Stimulated activated CD8-positive, alpha-beta memory T cell treated with anti-CD3 and anti-CD28 coated beads, Interleukin-4, amount 100 ng/mL, for 24 hours (primary cell): Measurements from ENCODE around the gene IL17RD.
"Not testable (repeated sequence)": the region's sequence is repeated elsewhere in the genome, so short reads cannot be mapped to it uniquely, and the experiment has no call there.

Source experiments
- DNase-seq: peaks from one replicate; pipeline ENCODE4 v3.0.0-alpha.2; 2020; ENCODE audit warnings: low read depth

The IL17RD gene

GRCh38 chr3:57093489-57093888, 71.7 kb downstream of the IL17RD start:
- no peak for DNase-seq

DNA sequence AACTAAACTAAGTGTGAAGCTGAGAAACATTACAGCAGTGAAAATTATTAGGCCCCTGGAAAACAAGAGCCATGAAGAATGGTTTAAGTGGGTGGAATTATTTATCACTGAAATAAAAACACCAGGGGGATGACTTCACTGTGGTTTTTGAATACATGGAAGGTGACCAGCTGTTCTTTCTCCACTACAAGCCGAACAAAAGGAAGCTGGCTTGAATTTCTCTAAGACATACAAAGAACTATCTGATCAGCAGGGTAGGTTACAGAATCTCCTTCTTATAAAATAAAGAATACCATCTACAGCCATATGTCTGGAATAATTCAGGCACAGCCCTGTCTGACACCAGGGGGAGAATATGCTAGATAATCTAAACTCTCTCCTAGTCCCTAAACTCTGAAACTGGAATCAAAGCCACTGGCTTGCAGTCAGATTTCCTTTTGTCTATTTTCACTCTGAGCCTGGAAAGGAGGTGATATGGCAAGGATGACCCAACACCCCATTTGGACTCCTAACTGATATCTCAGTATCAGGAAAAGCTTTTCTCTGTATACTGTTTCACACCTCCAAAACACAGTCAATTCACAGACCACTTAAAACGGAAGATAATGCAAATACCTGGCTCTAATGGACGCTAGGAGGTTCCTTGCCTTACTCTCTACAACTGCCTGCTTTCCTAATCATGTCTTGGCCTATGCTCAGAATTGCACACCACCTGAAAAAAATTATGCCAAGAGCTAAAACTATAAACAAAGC, 73.5 kb downstream of the IL17RD start:
- DNase-seq = no peak

DNA sequence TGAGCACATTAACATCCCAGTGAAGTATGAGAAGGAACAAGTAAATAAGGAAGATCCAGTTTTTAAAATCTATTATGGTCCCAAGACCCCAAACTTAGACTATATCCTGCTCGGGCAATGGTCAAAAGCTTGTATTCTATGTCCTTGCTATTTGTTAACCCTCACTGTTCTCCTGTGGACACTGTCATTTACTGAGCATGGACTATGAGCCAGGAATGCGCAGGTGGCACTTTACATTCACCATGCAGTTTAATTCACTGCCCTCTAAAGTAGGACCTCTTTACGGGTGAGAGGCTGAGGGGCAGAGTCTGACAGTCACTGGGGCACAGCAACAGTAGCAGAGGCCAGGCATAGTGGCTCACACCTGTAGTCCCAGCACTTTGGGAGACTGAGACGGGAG, 76.1 kb downstream of the IL17RD start:
- DNase-seq = no peak

- DNase-seq = no peak
Measured at GRCh38 chr3:57088503-57088902, 76.7 kb downstream of the IL17RD start.

GRCh38 chr3:57087361-57088092, 77.6 kb downstream of the IL17RD start:
- no peak for DNase-seq

- no peak for DNase-seq
Measured at GRCh38 chr3:57086201-57086600, 79.0 kb downstream of the IL17RD start.

GRCh38 chr3:57085211-57085610, 79.9 kb downstream of the IL17RD start:
- no peak for DNase-seq

GRCh38 chr3:57083266-57083995, 81.7 kb downstream of the IL17RD start:
- not testable (repeated sequence) for DNase-seq

DNA sequence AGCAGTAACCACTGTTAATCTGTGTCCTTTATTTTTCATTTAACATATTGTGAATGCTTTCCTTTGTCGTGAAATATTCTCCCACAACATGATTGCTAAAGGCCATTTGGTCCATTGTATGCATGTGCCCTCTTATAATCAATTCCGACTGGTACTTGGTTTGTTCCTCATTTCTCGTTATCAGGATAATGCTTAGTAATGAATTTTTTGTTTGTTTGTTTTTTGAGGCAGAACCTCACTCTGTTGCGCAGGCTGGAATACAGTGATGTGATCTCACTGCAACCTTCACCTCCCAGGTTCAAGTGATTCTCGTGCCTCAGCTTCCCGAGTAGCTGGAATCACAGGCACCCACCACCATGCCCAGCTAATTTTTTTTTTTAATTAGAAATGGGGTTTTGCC, 82.7 kb downstream of the IL17RD start:
- no peak for DNase-seq

- no peak for DNase-seq
Measured at GRCh38 chr3:57081173-57081572, 84.0 kb downstream of the IL17RD start.

- no peak for DNase-seq
Measured at GRCh38 chr3:57080171-57080570, 85.0 kb downstream of the IL17RD start.

- DNase-seq = no peak
Measured at GRCh38 chr3:57079474-57079831, 85.7 kb downstream of the IL17RD start.

DNA sequence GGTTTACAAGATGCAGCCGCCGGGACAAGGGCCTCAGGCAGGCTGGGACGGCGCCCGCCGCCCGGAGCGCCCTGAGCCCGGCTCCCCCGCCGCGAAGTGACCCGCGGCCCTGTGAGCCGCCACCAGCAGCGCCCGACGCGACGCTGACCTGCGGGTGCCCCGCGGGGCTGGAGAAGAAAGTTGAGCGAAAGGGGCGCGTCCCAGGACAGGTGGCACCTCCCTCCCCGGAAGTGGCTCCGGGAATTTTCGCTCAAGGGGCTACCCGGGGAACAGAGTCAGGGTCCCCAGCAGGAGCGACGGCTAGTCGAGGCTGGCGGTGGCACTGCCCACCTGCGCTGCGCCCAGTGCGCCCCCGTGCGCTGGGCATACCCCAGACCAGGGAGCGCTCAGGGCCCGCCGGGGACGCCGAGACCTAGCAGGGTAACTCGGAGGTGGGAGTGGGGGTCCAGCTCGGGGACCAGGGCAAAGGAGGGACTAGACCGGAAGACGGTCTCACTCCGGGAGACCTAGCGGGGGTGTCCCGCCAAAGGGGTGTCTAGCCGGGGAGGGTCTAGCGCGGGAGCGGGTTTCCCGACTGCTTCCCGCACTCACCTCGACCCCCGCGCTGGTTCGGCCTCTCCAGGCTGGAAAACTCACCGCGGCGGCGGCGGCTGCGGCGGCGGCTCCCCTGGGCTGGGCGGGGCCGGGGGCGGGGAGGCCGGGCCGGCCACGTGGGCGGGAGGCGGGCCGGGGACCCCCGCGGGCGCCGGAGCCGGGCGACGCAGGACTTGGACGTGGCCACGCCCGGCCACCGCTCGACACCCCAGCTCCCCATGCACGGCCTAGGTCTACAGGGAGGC, 86.3 kb downstream of the IL17RD start:
- DNase-seq = no peak

- DNase-seq = no peak
Measured at GRCh38 chr3:57078344-57078634, 86.9 kb downstream of the IL17RD start.

DNA sequence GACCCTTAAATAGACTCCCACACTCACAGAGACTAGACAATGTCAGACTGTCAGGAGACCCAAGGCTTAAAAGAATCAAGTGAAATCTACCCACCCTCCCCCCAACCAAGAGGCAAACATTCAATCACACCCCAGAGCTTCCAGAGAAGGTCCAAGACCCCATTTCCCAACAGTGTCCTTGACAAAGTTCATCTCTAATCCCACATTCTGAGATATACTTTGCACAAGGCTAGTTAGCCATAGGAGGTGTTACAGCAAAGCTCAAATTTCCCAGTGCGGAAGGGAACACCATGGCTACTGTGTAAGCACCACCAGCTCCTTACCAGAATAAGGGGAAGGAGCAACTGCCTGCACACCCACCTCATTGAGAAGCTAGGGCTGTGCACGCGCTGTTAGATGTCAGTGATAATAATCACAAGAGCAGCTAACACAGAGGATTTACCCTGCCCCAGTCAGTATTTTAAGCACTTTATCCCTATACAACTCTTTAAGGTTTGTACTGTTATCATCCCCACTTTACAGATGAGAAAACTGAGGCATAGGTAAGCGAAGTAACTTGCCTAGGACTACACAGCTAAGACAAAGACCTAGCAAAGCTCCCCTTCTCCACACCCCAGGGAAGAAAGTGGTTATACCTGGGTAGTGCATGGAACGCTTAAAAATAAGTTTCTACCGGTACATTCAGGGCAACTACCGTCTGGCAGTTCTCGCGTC, 87.4 kb downstream of the IL17RD start:
- no peak for DNase-seq

DNA sequence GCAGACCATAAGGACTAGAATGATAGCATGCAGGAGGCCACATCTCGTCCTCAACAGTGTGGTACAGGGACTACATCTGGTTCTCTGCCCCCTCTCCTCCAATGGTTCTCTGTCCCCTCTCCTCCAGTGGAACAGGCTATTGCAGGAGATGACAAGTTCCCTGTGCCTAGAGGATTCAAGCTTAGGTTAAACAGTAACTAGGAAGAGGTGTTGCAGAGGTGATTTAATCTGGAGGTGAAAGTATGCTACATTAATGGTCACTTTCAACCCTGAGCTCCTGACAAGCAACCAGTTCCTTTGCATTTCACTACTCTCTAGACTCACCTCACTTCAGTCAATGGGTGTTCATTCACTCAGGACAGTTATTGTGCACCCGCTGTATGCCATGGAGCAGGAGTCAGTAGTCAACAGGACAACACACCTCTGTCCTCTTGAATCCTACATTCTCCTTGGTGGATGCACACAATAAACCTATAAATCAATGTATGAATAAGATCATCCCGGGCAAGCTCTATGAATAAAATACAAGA, 88.7 kb downstream of the IL17RD start:
- DNase-seq = no peak

DNA sequence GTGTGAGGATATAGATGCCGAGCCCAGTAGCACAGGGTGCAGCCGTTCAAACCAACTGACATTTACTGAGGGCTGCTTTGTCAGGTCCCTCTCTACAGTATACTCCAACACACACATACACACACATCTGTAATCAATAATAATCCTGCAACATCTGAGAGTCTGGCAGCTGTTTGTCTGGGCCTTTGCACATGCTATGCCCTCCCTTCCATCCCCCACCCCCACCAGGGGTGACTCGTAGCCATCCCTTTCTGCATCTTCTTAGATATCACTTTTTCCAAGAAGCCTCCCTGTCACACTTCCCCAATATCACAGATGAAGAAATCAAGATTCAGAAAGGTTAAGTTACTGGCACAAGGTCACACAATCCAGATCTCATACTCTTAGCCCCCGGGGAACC, 91.0 kb downstream of the IL17RD start:
- DNase-seq = no peak

GRCh38 chr3:57073628-57074027, 91.5 kb downstream of the IL17RD start:
- DNase-seq = no peak

- DNase-seq = no peak
Measured at GRCh38 chr3:57069503-57069902, 95.7 kb downstream of the IL17RD start.

DNA sequence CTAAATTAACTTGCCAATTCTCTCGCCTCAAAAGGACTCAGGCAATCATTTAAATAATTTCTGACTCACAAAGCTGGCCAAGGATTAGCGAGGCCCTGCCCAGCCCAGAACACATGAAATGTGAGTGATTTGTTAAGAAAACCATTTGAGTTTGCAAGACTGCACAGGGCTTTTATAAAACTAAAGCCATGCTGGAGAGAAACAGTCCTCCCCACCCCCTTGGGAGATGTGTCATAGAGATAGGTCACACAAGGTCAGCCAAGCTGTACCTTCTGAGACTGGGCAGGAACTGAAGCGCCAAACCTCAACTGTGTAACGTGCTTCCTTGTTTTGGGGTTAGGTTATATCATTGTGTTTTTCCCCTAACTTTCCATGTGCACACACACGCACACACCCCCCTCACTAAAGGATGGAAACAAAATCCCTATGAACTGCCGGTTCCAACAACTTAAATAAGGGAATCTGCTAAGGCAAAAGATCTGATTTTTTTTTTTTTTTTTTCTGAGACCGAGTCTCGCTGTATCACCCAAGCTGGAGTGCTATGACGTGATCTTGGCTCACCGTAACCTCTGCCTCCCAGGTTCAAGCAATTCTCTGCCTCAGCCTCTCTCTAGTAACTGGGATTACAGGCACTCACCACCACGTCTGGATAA, 96.6 kb downstream of the IL17RD start:
- DNase-seq = no peak

DNA sequence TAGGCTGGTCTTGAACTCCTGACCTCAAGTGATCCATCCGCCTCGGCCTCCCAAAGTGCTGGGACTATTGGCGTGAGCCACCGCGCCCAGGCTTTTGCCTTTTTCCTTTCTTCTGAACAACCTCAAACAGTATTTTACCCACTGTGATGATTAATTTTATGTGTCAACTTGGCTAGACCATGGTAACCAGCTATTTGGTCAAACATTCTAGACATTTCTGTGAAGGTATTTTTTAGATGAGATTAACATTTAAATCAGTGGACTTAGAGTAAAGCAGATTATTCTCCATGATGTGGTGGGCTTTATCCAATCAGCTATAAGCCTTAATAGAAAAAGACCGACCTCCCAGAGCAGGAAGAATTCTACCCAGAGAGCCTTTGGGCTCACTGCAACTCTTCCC, 98.7 kb downstream of the IL17RD start:
- DNase-seq = no peak
